HFFc6 (cell line): ENCODE data around the gene PHTF2. TPM values are rescaled to one million over a fixed set of nuclear protein-coding genes. Genes with fewer than 3 reads are reported as not detected.

ENCODE experiments used
- DNase-seq: peaks from one replicate; pipeline ENCODE4 v3.0.0-alpha.2; 2018
- H3K27ac Mint-ChIP-seq: 2 replicates; pipeline ENCODE4 v1.8.0; 2020; ENCODE audit warnings: mild to moderate bottlenecking, mixed read lengths
- H3K27me3 Mint-ChIP-seq: 2 replicates; pipeline ENCODE4 v1.8.0; 2021; ENCODE audit warnings: mild to moderate bottlenecking, moderate library complexity, mixed read lengths; ENCODE audit not compliant: insufficient read depth
- H3K36me3 Mint-ChIP-seq: 2 replicates; pipeline ENCODE4 v1.8.0; 2021; ENCODE audit warnings: low read depth, mixed read lengths
- H3K4me1 Mint-ChIP-seq: 2 replicates; pipeline ENCODE4 v1.8.0; 2020; ENCODE audit warnings: low read depth, mixed read lengths
- H3K4me3 Mint-ChIP-seq: 2 replicates; pipeline ENCODE4 v1.8.0; 2020; ENCODE audit warnings: mild to moderate bottlenecking, moderate library complexity, mixed read lengths
- H3K9me3 Mint-ChIP-seq: 2 replicates; pipeline ENCODE4 v1.8.0; 2020; ENCODE audit warnings: mild to moderate bottlenecking, mixed read lengths
- total RNA-seq, 6 experiments: library from RNA; stranded (reverse); fragmentation: NEBNext Ultra II Directional; extraction: Animal tissue kit (Norgen Biotek cat#: 25700); gene quantifications; 2 replicates in 1 of 6; 3 replicates in 5 of 6; pipeline ENCODE4 v1.2.3, GENCODE V29; 2021
- TF ChIP-seq, protein P1 (sequence below): fragments of 200-600 bp; sonication (generic); IDR thresholded peaks from 2 replicates; pipeline ENCODE4 v1.5.0; 2021; ENCODE audit warnings: antibody characterized with exemption, mild to moderate bottlenecking

The PHTF2 gene
- total RNA-seq, 6 experiments from 2014 or later = 59.8 to 83.2 (median 71.9) TPM

DNA sequence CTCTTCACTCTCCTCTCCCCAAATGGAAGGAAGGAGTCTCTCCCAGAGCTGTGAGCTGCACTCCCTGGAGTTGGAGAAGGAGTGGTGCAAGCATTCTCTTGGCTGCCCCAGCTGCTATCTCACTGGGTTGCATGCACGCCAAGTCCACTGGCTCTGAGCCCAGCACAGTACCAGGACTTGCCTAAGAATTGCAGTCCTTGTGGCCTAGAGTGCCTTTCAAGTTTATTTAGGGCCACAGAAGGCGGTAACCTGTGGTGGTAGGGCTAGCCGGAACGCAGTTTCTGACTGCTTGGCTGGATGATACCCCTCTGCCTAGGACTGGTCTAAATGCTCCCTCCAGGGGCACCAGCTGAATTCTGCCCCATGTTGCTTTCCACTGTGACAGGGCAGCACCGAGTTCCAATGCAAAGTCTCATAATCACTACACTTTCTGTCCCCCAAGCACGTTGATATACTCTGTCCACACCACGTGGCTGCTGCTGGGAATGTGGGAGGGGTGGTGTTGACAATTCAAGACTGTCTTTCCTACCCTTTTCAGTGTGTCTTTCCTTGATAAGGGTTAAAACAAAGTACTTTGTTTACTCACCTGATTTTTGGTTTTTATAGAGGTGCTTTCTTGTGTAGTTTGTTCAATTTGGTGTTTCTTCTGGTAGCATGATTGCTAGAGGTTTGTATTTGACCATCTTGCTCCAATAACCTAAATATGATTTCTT lies 57.0 kb downstream of the PHTF2 start:
- DNase-seq = no peak
- no peaks in the 10 kb centered on the region for H3K27me3 Mint-ChIP-seq
- peaks cover 40% of the 10 kb centered on the region for H3K4me1 Mint-ChIP-seq
- H3K36me3 Mint-ChIP-seq = peaks cover 18% of the 10 kb centered on the region
- TF ChIP-seq, protein P1, sequence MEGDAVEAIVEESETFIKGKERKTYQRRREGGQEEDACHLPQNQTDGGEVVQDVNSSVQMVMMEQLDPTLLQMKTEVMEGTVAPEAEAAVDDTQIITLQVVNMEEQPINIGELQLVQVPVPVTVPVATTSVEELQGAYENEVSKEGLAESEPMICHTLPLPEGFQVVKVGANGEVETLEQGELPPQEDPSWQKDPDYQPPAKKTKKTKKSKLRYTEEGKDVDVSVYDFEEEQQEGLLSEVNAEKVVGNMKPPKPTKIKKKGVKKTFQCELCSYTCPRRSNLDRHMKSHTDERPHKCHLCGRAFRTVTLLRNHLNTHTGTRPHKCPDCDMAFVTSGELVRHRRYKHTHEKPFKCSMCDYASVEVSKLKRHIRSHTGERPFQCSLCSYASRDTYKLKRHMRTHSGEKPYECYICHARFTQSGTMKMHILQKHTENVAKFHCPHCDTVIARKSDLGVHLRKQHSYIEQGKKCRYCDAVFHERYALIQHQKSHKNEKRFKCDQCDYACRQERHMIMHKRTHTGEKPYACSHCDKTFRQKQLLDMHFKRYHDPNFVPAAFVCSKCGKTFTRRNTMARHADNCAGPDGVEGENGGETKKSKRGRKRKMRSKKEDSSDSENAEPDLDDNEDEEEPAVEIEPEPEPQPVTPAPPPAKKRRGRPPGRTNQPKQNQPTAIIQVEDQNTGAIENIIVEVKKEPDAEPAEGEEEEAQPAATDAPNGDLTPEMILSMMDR = no peak
- H3K4me3 Mint-ChIP-seq = no peak overlapping the region
- no peak overlapping the region for H3K27ac Mint-ChIP-seq
- no peaks in the 10 kb centered on the region for H3K9me3 Mint-ChIP-seq

DNA sequence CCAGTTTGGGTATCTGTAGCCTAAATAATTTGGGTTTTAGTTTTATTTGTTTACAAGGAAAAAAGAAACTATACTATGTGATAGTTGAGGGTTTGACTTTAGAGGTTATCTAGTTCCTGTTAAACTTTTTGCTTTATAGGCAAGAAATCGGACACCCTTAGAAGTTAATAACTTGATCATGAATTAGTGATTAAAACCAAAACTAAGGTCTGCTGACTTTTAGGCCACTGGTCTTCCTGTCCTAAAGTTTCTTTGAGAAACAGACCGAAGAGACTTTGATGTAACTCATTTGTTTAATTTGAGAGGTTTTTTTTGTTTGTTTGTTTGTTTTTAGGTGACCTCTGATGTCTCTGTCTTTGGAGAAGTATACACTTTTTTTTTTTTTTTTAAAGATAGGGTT lies 59.7 kb downstream of the PHTF2 start:
- DNase-seq = no peak
- Mint-ChIP-seq H3K27ac (no peak overlapping the region), H3K36me3 (peaks cover 11% of the 10 kb centered on the region), H3K4me1 (peaks cover 27% of the 10 kb centered on the region), H3K9me3 (no peaks in the 10 kb centered on the region), H3K27me3 (no peaks in the 10 kb centered on the region), H3K4me3 (no peak overlapping the region)
- TF ChIP-seq, protein P1 = no peak

DNA sequence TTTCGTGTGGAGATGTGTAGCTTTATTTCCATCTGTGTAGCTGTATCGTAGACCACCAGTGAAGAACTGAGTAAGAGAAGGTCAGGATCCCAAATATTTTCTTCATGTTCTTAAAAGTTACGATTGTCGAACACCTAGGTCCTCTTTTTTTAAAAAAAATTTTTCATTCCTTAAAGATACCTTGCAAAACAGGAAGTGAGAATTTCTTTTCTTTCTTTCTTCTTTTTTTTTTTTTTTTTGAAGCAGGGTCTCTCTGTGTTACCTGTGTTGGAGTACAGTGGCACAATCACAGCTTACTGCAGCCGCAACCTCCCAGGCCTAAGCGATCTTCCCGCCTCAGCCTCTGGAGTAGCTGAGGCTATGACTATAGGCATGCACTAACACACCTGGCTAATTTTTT lies 60.8 kb downstream of the PHTF2 start:
- H3K27ac Mint-ChIP-seq = no peak overlapping the region; the same call in 1 of the 2 replicates
- no peak overlapping the region for H3K4me3 Mint-ChIP-seq
- peaks cover 25% of the 10 kb centered on the region for H3K4me1 Mint-ChIP-seq
- no peak for DNase-seq
- H3K9me3 Mint-ChIP-seq = no peaks in the 10 kb centered on the region
- TF ChIP-seq, protein P1 = no peak
- H3K27me3 Mint-ChIP-seq = no peaks in the 10 kb centered on the region
- H3K36me3 Mint-ChIP-seq = peaks cover 14% of the 10 kb centered on the region

DNA sequence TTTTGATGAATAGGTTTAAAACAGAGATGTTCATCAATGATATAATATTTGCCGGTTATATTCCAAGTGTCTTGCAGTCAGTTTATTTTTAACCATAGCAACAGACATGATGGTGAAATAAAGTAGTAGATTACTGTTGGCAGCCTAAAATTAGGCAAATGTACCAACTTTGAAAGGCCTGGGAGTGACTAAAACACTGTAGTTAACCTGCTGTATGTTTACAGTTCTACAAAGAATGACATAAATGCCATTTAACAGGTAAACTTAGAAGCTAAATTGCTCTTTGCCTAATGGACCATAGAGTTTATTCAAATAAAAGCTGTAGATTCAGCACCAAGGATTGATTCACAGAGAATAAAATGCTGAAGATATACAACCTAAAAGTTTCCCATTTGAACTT lies 64.1 kb downstream of the PHTF2 start:
- Mint-ChIP-seq H3K36me3 (peaks cover 5% of the 10 kb centered on the region; the same call in 1 of the 2 replicates), H3K27me3 (no peaks in the 10 kb centered on the region; the same call in 1 of the 2 replicates), H3K4me3 (no peak overlapping the region), H3K4me1 (peaks cover 47% of the 10 kb centered on the region), H3K27ac (no peak overlapping the region), H3K9me3 (no peaks in the 10 kb centered on the region)
- DNase-seq = no peak
- TF ChIP-seq, protein P1 = no peak

DNA sequence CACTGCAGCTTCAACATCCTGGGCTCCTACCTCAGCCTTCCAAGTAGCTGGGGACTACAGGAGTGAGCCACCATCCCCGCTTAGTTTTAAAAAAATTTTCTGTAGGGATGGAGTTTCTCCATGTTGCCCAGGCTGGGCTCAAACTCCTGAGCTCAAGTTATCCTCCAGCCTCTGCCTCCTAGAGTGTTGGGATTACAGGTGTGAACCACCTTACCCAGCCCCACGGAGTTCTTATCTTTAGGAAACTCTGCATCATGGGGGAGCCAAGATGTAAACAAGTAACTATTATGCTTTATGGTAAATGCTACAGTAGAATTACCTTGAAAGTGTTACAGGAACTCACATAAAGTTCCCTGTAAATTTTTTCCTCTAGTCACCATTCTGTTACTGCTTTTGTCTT lies 65.3 kb downstream of the PHTF2 start:
- peaks cover 40% of the 10 kb centered on the region for H3K4me1 Mint-ChIP-seq
- DNase-seq = no peak
- no peak overlapping the region for H3K4me3 Mint-ChIP-seq
- H3K27me3 Mint-ChIP-seq = no peaks in the 10 kb centered on the region; the same call in 1 of the 2 replicates
- H3K27ac Mint-ChIP-seq = no peak overlapping the region
- TF ChIP-seq, protein P1 = no peak
- peaks cover 5% of the 10 kb centered on the region; the same call in 1 of the 2 replicates for H3K36me3 Mint-ChIP-seq
- no peaks in the 10 kb centered on the region for H3K9me3 Mint-ChIP-seq
